ENCODE data around the gene ZNF804B.

The ZNF804B gene

DNA sequence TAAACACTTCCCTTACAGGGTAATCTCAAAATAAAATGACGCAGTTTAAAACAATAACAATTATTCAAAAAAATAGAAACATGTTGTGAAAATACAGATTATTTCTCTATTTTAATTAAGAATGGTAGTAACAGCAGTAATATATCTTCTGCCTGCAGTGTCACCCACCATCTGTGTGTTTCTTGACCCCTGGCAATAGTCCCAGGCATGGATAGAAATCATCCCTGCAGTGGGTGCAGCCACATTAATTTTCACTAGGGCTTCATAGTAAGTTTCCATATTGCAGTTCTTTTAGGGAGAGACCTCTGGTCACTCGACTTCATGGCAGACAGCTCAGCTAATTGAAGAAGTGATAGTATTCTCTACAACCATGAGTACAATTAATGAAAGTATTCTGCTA, 506.1 kb downstream of the ZNF804B start:
- DNase-seq (ENCODE audit: low spot score): no peak

- no peak for DNase-seq (ENCODE audit: low spot score)
Observed at GRCh38 chr7:89283302-89283701, 523.8 kb downstream of the ZNF804B start.

GRCh38 chr7:89308535-89308934, 549.0 kb downstream of the ZNF804B start:
- no peak for DNase-seq (ENCODE audit: low spot score)

DNA sequence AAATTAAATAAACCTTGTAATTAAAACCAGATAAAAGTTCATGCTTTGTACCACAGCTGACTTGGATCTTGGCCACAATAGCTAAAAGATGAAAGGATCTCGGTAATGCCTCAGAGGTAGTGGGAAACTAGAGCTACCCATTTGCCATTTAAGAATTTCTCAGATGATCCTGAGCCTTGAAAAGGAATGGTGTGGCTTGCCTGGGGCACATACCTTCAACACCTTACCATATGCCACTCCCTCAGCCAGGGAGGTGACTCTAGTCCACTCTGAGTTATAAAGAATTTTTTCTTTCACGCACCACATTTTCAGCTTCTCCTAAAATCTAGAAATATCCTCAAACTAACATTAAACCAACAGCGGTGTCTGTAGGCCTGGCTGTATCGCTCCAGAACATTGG, 552.4 kb downstream of the ZNF804B start:
- DNase-seq (ENCODE audit: low spot score): no peak

- DNase-seq (ENCODE audit: low spot score): no peak
Observed at GRCh38 chr7:89312551-89312950, 553.1 kb downstream of the ZNF804B start.

- DNase-seq (ENCODE audit: low spot score): no peak
Observed at GRCh38 chr7:89316584-89317251, 557.2 kb downstream of the ZNF804B start.

DNA sequence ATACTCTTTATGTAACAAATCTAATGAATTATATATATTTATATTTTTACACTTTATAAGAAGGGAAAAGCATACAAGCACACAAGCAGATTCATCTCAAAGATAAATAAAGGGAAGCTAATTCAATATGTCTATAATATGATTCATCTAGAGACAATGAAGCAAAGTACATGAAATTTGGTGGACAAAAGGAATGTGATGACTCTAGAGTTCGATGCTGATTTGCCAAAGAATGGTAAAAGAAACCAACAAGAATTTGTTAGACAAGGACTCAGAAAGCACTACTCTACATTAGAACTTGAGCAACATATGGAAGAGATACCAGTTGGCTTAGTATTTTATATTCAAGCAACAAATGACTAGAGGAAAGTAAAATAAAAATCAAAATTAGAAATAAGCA, 572.5 kb downstream of the ZNF804B start:
- no peak for DNase-seq (ENCODE audit: low spot score)

GRCh38 chr7:89334797-89335196, 575.3 kb downstream of the ZNF804B start:
- peak; percentile 70 for DNase-seq (ENCODE audit: low spot score)

DNA sequence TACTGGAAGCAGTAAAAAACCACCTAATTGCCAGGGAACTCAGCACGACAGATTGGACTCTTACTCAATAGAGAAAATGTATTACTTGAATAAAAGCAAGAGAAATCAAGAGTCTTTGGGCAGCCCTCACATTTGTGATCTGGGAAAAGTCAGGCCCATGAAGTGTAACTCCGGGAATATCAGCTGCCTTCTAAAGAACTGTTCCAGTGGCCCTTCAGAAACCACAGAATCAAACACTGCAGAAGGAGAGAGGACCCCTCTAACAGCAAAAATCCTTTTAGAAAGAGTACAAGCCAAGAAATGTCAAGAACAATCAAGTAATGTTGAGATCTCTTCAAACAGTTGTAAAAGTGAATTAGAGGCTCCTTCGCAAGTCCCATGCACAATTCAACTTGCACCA, 576.0 kb downstream of the ZNF804B start:
- DNase-seq (ENCODE audit: low spot score): no peak

DNA sequence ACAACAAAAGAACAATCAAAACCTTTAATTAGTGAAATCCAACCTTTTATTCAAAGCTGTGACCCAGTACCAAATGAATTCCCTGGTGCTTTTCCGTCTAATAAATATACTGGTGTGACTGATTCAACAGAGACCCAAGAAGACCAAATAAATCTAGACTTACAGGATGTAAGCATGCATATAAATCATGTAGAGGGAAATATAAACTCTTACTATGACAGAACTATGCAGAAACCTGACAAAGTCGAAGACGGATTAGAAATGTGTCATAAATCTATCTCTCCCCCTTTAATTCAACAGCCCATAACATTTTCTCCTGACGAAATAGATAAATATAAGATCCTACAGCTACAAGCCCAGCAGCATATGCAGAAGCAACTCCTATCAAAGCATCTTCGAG, 576.6 kb downstream of the ZNF804B start:
- DNase-seq (ENCODE audit: low spot score): no peak

DNA sequence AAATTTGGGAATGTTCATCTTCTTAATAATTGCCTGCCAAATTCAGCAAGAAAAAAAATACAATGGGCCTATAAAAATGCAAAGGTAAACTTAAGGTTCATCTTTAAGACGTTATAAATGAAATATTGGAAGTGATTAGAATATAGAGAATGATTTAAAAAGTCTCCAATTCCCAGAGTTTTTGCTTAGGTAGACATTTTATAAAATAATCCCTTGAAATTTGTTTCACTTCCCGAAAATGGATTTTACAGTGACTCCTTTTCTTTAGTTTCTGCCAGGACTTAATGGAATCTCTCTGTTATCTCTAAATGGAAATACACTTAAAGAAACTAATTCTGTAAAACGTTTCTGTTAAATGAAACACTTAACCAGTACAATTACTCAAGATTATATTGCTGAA, 580.2 kb downstream of the ZNF804B start:
- DNase-seq (ENCODE audit: low spot score): no peak

GRCh38 chr7:89357121-89357520, 597.6 kb downstream of the ZNF804B start:
- no peak for DNase-seq (ENCODE audit: low spot score)

DNA sequence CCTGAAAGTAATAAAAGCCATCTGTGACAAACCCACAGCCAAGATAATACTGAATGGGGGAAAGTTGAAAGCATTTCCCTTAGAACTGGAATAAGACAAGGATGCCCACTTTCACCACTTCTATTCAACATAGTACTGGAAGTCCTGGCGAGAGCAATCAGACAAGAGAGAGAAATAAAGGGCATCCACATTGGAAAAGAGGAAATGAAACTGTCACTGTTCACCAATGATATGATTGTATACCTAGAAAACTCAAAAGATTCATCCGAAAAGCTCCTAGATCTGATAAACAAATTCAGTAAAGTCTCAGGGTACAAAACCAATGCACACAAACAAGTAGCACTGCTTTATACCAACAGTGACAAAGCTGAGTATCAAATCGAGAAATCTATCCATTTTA, 617.7 kb downstream of the ZNF804B start:
- no peak for DNase-seq (ENCODE audit: low spot score)

DNA sequence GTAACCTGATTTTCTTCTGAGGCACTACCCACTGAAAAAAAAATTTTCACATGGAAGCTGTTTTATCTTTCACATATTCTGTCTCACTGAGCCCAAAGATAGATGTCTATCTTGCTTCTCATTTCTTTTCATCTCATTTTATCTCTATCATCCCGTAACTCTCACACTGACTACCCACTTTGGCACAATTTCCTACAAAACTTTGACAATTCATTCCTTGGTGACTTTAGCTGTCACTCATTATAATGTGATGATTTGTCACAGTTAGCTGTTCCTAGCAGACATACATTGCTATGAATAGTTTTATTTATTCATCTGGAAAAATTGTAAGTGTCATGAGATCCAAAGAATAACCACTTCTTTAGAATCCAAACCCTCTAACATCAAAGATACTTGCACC, 625.9 kb downstream of the ZNF804B start:
- no peak for DNase-seq (ENCODE audit: low spot score)
